Activated CD4-positive, CD25-positive, alpha-beta regulatory T cell treated with anti-CD3 and anti-CD28 coated beads, Interleukin-2, amount 50 U/mL, for 24 hours (primary cell): ENCODE measurements around the gene RNF157.
"Not testable (repeated sequence)": the region's sequence is repeated elsewhere in the genome, so short reads cannot be mapped to it uniquely, and the experiment has no call there.

Experiments
- ATAC-seq, 2 donors: fragments of 150-1000 bp; cut with Tn5 transposase; one replicate each; pipeline ENCODE4 v1.10.0; 2021; ENCODE audit warnings: mild to moderate bottlenecking in 1 of 2, moderate library complexity in 1 of 2

RNF157 gene

GRCh38 chr17:76270127-76270592 lies 29.9 kb upstream of the RNF157 start:
- no peak for ATAC-seq

- no peak for ATAC-seq
Measured at GRCh38 chr17:76268991-76269981, 29.0 kb upstream of the RNF157 start.

DNA sequence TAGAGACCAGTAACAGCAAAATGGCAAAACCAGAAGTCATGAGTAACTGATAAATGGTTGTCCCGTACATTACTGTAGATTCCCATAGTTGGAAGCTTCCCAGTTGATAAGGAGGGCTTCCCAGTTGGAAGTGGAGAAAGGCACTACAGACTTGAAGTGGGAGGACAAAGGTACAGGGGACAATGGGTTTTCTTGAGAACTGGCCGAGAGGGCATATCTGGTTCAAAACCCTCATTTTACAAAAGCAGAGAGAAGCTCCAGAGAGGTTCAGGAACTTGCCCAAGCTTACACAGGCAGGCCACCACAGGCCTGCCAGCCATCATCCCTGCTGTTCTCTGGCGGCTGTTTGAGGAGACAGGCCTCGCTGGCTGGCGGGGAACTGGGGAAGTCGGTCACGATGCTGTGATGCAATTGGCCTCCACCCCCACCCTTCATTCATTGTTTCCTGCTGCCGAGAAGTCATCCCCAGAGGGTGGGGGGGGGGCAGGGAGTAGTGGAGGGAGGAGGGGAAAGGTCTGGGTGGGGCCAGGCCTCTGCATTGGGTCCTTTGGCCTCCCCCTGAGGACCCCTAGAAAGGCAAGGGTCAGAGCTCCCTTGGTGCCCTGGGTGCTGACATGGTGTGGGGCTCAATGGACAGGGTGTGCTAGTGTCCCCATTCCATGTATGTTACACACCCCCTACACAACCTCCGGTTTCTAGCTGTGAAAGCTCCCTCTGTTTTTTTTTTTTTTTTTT lies 27.9 kb upstream of the RNF157 start:
- peak; percentile 1 to 2 for ATAC-seq

GRCh38 chr17:76267581-76268001 lies 27.3 kb upstream of the RNF157 start:
- not testable (repeated sequence) for ATAC-seq

DNA sequence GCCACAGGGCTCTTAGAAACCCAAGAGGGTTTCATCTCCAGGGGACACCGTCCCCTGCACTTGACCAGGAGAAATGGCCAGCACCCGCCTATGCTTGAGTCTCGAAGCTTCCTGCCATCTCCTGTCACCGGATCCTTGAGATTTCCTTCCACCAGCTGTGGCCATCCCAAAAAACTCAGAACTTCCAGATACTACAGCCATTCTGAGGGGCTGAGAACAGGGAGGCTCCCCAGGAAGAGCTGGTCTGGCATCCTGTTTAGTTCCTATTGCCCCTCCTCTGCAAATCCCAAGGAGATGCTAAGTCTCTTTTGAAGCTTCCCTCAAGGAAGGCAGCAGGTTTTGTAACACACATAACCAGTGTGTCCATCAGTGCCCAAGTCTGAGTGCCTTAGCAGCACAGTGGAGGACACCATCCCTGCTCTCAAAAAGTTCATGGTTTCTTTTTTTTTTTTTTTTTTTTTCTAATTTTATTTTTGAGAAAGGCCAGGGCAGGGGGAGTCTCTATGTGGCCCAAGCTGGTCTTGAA lies 26.8 kb upstream of the RNF157 start:
- ATAC-seq = no peak

DNA sequence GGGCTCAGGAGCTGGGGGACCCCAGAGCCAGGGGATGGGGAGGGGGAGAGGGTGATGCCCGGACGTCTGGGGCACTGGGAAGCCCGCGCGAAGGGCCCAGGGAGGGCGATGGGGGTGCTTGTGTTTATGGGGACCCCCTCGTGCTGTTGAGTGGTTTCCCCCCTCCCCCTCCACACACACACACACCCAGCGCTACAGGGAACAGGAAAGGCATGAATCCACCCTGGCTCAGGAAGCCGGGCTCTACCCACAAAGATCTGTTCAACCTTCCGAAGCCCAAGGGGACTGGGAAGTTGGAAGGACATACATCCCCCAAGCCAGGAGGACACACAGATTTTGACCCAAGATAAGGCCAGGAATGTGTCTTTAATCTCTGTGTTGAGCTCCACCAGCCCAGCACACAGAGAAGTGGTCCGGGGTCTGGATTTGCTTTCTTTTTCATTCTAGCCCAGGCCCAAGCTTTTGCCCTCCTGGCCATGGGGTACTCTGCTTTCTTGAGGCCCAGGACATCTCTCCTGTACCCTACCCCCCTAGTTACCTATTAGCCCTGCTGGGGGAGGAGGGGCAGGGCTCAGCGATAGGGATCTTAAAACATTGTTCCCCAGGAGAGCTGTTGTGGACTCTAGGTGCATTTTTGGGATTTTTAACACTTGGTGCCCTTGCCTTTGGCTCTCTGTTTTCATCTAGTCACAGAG lies 26.1 kb upstream of the RNF157 start:
- no peak for ATAC-seq

DNA sequence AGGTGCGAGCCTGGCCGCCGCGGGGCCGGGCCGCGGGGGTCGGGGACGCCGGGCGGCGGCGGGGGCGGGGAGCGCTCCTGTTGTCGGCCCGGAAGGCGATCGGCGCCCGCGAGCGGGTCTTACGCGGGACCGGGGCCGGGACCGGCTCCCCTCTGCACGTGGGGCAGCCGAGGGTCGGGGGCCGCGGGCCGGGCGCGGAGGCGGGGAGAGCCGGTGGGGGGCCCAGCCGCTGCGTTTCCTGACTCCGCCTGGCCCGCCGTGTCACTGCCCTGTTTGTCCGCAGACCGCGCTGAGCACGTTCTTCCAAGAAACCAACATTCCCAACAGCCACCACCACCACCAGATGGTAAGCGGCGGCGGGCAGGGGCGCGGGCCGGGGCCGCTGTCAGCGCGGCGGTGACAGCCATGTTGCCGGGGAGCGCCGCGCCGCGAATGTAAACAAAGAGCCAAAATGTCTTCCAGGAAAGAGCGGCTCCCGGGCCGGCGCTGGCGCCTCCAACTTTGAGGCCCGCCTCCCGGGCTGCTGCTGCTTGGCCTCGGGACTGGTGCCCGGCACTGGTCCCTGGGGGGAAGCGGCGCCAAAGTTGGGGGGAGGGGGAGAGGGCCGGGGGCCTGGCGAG lies 25.4 kb upstream of the RNF157 start:
- no peak for ATAC-seq

- ATAC-seq = peak; percentile 84 to 86
Measured at GRCh38 chr17:76264755-76265623, 24.7 kb upstream of the RNF157 start, which contains the start of gene UBALD2. Gene UBALD2 (plus strand): TSS chr17:76265348. CDS start chr17:76265506, 158 bp downstream.

- ATAC-seq = peak in 1 of 2 donors; percentile 0
Measured at GRCh38 chr17:76264425-76264754, 24.1 kb upstream of the RNF157 start.

- ATAC-seq = no peak
Measured at GRCh38 chr17:76263896-76264295, 23.6 kb upstream of the RNF157 start.

DNA sequence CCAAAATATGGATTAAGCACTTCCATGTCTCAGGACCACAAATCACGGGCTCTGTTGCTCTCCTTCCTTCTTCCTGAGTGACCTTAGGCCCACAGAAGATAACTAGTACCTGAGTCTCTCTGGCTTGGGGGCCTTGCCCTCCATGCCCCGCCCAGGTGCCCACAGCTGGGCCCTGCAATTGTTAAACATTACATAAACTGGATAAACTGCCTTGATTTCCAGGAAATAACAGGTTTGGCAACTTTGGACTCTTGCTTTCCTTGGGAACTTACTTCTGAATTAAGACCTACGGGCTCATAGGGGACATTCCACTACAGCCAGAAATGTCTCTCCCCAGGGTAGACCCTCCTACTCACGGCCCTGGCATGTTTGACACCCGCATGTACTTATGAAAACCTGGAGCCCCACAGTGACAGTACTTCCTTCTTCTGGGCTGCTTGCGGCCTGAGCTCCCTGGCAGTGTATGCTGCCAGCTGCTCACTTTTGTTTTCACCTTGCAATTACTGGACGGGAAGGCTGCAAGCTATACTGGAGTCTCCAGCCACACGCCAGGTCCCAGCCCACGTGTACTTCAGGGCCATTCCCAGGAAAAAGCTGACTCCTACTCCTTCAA lies 22.5 kb upstream of the RNF157 start:
- no peak for ATAC-seq

DNA sequence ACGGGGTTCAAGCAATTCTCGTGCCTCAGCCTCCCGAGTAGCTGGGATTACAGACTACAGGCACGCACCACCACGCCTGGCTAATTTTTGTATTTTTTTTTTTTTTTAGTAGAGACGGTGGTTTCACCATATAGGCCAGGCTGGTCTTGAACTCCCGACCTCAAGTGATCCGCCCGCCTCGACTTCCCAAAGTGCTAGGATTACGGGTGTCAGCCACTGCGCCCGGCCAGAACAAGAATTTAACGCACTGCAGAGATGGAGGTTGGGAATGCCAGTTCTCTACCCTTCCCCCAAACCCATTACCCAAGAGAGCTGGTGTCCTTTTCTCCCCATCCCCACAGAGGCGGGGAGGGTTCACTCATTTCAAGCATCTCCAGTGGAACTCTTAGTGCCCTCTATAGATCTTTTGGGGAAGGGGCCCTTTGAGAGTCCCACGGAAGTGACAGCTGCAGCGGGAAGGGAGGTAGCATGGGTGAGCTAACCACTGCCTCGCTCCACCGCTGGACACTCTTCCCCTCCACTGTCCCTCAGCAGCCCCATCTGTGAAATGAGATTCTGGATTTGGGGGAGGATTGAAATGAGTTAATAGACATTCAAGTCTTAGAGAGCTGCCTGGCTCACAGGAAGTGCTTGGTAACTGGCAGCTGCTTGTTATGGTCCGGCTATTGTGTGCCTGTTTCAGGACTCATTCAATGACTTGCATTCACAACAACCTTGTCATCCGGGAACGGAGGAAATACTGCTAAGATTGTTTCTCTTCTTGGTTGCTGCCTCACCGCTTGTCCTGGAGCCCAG lies 21.3 kb upstream of the RNF157 start:
- ATAC-seq = no peak

GRCh38 chr17:76260669-76261068 lies 20.4 kb upstream of the RNF157 start:
- no peak for ATAC-seq

GRCh38 chr17:76260220-76260619 lies 19.9 kb upstream of the RNF157 start:
- no peak for ATAC-seq

- peak; percentile 41 to 45 for ATAC-seq
Measured at GRCh38 chr17:76256430-76257050, 16.2 kb upstream of the RNF157 start.

- ATAC-seq = peak in 1 of 2 donors; percentile 11
Measured at GRCh38 chr17:76255801-76256429, 15.6 kb upstream of the RNF157 start.

DNA sequence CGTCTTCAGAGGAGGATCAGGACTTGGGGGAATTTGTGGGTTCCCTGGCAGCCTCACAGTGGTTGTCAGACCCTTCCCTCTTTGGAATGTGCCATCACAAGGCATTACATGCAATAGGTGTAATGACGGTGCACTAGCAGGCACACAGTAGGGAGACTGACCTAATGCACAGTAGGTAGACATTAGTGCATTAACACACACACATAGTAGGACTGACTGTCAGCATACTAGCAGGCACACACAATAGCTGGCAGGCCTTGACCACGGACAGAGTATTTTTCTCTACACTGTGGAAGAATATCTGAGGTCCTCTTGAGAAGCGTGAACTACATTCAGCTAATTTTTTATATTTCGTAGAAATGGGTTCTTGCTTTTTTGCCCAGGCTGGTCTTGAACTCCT lies 14.0 kb upstream of the RNF157 start:
- ATAC-seq = no peak

DNA sequence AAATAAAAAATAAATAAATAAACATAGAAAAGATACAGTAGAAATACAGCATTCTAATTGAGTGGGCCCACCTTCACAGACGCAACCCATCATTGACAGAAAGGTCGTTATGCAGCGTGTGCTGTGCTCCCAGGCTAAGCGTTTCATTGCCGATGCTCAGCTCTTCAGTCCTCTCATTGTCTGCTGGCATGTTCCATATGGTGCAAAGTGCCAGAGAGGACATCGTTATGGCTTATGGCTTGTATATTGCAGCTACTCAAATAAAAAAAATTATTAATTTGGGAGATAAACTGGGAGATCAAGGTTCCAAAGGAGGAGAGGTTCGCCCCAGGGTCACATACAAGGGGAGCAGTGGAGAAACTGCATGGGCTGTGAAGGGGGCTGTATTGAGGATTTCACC lies 13.5 kb upstream of the RNF157 start:
- ATAC-seq = no peak
